Right atrium auricular region (tissue), 2 donors: Measurements from ENCODE around the gene RILPL1. TPM values are rescaled to one million over a fixed set of nuclear protein-coding genes. Genes with fewer than 3 reads are reported as not detected.
"Not testable (repeated sequence)": the region's sequence is repeated elsewhere in the genome, so short reads cannot be mapped to it uniquely, and the experiment has no call there.

ENCODE experiments used
- DNase-seq: peaks from one replicate; pipeline ENCODE4 v3.0.0-alpha.2; 2019; ENCODE audit warnings: low spot score
- H3K27ac ChIP-seq, 2 donors: fragments of 200-600 bp; sonication (generic); 1 replicate in 1 of 2; 2 replicates in 1 of 2; pipeline ENCODE4 v1.5.1; 2016 to 2019
- H3K27me3 ChIP-seq, 2 donors: fragments of 200-600 bp; sonication (generic); one replicate each; pipeline versions ENCODE4 v1.5.1 to v1.6.0; 2017 to 2019
- H3K36me3 ChIP-seq: fragments of 200-600 bp; sonication (generic); one replicate; pipeline ENCODE4 v1.5.1; 2016
- H3K4me1 ChIP-seq, 2 donors: fragments of 200-600 bp; sonication (generic); one replicate each; pipeline versions ENCODE4 v1.5.1 to v1.6.0; 2017 to 2019
- H3K4me3 ChIP-seq, 2 donors: fragments of 200-600 bp; sonication (generic); 1 replicate in 1 of 2; 2 replicates in 1 of 2; pipeline ENCODE4 v1.5.1; 2017 to 2019; ENCODE audit warnings: mild to moderate bottlenecking in 1 of 2, moderate library complexity in 1 of 2
- H3K9me3 ChIP-seq, 2 donors: fragments of 200-600 bp; sonication (generic); one replicate each; pipeline ENCODE4 v1.5.1; 2019
- CTCF ChIP-seq, 2 donors: fragments of 200-600 bp; sonication (generic); IDR thresholded peaks; one replicate each; pipeline ENCODE4 v1.5.1; 2019; ENCODE audit warnings: antibody characterized with exemption in 2 of 2
- total RNA-seq, 2 donors: library from RNA; depleted of rRNA; stranded (reverse); fragments of >200 nt; gene quantifications; one replicate each; pipeline ENCODE4 v1.1.0, GENCODE V29; 2016

RILPL1 gene
- total RNA-seq, 2 donors from 2014 or later = 93.1 to 130 TPM

DNA sequence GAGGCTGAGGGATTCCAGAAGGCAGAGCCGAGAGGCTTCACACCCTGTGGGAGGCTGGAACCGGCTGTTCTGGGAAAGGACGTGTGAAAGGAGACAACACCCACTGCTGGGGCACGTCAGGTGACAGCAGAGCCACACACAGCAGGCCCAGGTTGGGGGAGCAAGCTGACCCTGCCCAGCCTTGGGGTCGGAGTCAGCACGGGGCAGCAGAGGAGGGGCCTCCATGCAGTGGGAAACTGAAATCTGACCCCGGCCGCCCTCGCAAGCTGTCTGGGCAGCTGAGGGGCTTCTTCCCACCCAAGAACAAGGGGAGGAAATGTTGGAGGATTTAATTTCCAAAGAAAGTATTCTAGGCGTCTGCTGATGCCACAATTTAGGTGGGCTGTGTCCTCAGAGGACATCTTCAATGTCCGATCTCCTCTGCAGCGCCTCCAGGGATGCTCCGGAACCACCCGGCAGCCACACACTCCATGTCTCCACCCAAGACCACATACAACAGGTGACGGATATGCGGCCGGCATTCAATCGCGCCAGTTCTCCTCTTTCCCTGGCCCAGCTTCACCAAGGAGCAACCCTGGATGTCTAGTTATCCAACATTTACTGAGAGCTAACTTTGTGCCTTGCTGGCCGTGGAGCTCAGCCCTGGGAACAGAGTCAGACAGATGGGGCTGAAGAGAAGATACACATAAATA is 44.8 kb downstream of the RILPL1 start:
- H3K27ac ChIP-seq = peak overlapping the region; percentile 68 to 84
- peaks cover 0 to 20% of the 10 kb centered on the region in 2 donors for H3K4me1 ChIP-seq
- no peaks in the 10 kb centered on the region for H3K27me3 ChIP-seq
- H3K4me3 ChIP-seq = no peak overlapping the region
- no peaks in the 10 kb centered on the region for H3K9me3 ChIP-seq
- peaks cover 19% of the 10 kb centered on the region for H3K36me3 ChIP-seq
- DNase-seq = no peak
- TF ChIP-seq CTCF (IDR thresholded peaks at IDR 0.05) = no peak

- TF ChIP-seq CTCF (IDR thresholded peaks at IDR 0.05) = no peak
- Histone ChIP-seq H3K27me3 (no peaks in the 10 kb centered on the region), H3K4me3 (no peak overlapping the region), H3K9me3 (no peaks in the 10 kb centered on the region), H3K27ac (peak overlapping the region; percentile 68 to 84), H3K36me3 (peaks cover 31% of the 10 kb centered on the region), H3K4me1 (peaks cover 0 to 15% of the 10 kb centered on the region in 2 donors)
- no peak for DNase-seq
Observed at GRCh38 chr12:123487428-123487827, 46.1 kb downstream of the RILPL1 start.

- no peak overlapping the region for H3K4me3 ChIP-seq
- peaks cover 0 to 4% of the 10 kb centered on the region in 2 donors for H3K4me1 ChIP-seq
- no peak for TF ChIP-seq CTCF (IDR thresholded peaks at IDR 0.05)
- H3K27me3 ChIP-seq = no peaks in the 10 kb centered on the region
- peaks cover 42% of the 10 kb centered on the region for H3K36me3 ChIP-seq
- peak overlapping the region; percentile 30 to 60 for H3K27ac ChIP-seq
- H3K9me3 ChIP-seq = no peaks in the 10 kb centered on the region
- no peak for DNase-seq
Observed at GRCh38 chr12:123485756-123486155, 47.8 kb downstream of the RILPL1 start.

DNA sequence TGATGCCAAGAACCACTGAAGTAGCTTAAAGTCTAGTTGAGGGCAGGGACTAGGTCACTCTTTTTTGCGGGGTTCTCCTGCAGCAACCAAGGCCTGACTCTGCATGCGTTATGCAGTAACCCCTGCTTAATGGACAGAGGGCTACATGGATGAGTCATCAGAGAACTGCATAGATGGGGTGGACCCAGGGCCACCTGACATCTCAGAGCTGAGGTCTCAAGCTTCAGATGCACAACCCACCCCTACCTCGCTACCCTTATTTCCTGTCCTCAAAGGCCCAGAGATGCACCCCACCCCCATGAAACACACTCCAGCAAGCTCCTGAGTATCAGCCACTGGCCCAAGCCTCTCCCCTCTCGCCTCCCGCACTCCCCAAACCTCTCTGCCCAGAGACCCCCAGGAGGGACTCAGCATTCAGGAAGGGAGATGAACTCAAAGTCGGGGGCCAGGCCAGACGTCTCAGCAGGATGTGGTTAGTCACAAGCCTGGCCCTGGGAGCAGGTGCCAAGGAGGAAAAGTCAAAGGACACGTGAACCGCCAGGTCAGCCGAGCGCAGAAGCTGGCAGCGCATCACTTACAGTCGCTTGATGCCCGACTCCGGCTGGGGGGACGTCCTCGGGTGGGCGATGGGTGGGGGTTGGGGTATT is 49.8 kb downstream of the RILPL1 start:
- Histone ChIP-seq H3K4me3 (no peak overlapping the region), H3K36me3 (peaks cover 42% of the 10 kb centered on the region), H3K9me3 (no peaks in the 10 kb centered on the region), H3K27ac (peak overlapping the region in 1 of 2 donors; percentile 60), H3K4me1 (peaks cover 0 to 17% of the 10 kb centered on the region in 2 donors), H3K27me3 (no peaks in the 10 kb centered on the region)
- no peak for TF ChIP-seq CTCF (IDR thresholded peaks at IDR 0.05)
- no peak for DNase-seq

DNA sequence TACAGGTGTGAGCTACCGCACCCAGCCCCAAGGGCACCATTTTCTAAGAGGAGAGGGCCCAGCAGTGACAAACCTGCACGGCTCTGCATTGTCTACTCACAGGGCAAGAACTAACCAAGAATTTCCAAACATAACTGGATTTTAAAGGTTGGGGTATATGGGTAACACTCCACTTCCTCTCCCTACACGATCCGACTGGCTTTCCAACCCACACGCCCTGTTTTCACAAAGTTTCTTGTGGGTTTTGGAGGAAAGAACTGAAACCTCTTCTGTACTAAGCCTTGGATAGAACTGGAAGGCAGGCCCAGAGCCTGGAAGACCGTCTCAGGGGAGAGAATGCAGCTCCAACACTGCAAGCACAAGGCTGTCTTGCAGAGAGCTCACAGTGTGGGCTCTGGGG is 50.6 kb downstream of the RILPL1 start:
- H3K27ac ChIP-seq = peak overlapping the region in 1 of 2 donors; percentile 60
- no peak overlapping the region for H3K4me3 ChIP-seq
- H3K36me3 ChIP-seq = peaks cover 47% of the 10 kb centered on the region
- TF ChIP-seq CTCF (IDR thresholded peaks at IDR 0.05) = no peak
- H3K27me3 ChIP-seq = no peaks in the 10 kb centered on the region
- H3K9me3 ChIP-seq = no peaks in the 10 kb centered on the region
- no peak for DNase-seq
- peaks cover 0 to 22% of the 10 kb centered on the region in 2 donors for H3K4me1 ChIP-seq

DNA sequence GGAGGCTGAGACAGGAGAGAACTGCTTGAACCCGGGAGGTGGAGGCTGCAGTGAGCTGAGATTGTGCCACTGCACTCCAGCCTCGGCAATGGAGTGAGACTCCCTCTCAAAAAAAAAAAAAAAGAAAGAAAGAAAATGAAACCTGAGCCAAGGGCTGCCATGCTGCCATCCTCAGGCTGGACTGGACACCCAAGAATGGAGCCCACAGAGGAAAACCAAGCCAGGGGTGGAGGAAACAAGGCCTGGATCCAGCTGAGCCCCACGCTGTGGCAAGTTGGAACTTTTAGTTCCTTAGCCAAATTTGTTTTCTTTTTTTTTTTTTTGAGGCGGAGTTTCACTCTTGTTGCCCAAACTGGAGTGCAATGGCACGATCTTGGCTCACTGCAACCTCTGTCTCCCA is 52.3 kb downstream of the RILPL1 start:
- Histone ChIP-seq H3K36me3 (peaks cover 61% of the 10 kb centered on the region), H3K27ac (peak overlapping the region in 1 of 2 donors; percentile 92)
- DNase-seq = not testable (repeated sequence)

More for the DNA sequence above, 52.3 kb downstream of the RILPL1 start:
- H3K4me1 ChIP-seq = peaks cover 0 to 22% of the 10 kb centered on the region in 2 donors
- not testable (repeated sequence) for H3K27me3 ChIP-seq, H3K4me3 ChIP-seq, H3K9me3 ChIP-seq
